ENCODE data around the gene PNMA8C. TPM values are rescaled to one million over a fixed set of nuclear protein-coding genes. Genes with fewer than 3 reads are reported as not detected.

The PNMA8C gene
- polyA plus RNA-seq, 1 of the 3 experiments (the other 2 are of a cell fraction): 1.3 TPM

DNA sequence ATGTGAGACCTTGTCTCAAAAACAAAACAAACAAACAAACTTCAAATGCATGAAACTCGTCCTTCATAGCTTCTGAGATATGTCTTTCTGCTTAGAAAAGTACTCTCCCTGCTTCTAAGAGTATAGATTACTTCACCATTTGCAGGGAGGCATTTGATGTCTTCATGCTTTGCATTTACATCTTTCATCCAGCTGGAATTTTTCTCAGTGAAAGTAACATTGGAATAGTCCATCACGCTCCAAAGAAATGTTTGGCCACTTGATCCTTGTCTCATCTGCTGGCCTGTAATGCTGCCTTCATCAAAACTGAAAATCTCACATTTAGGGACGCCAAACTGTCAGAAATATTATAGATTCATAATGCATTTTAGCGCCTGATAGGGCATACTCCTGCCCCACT lies 23.4 kb upstream of the PNMA8C start:
- no peaks in the 10 kb centered on the region for H3F3A ChIP-seq (replicated peaks; ENCODE audit: insufficient read depth)
- H3K27ac ChIP-seq (ENCODE audit: low read depth in 2 of 2, low read length in 1 of 2): no peak overlapping the region
- TF ChIP-seq NFIC (IDR thresholded peaks at IDR 0.05; ENCODE audit: borderline replicate concordance): no peak
- TF ChIP-seq, protein P1, sequence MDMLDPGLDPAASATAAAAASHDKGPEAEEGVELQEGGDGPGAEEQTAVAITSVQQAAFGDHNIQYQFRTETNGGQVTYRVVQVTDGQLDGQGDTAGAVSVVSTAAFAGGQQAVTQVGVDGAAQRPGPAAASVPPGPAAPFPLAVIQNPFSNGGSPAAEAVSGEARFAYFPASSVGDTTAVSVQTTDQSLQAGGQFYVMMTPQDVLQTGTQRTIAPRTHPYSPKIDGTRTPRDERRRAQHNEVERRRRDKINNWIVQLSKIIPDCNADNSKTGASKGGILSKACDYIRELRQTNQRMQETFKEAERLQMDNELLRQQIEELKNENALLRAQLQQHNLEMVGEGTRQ (IDR thresholded peaks at IDR 0.05; ENCODE audit: borderline replicate concordance, low read depth, low read length): no peak
- no peak for TF ChIP-seq TEAD4 (IDR thresholded peaks at IDR 0.05; ENCODE audit: borderline replicate concordance, insufficient read depth)
- TF ChIP-seq FOXJ3 (CRISPR knock-in tag; IDR thresholded peaks at IDR 0.05): no peak
- TF ChIP-seq, protein P2, sequence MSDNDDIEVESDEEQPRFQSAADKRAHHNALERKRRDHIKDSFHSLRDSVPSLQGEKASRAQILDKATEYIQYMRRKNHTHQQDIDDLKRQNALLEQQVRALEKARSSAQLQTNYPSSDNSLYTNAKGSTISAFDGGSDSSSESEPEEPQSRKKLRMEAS (IDR thresholded peaks at IDR 0.05; ENCODE audit: low read depth): no peak
- no peak for TF ChIP-seq SIN3A (IDR thresholded peaks at IDR 0.05; ENCODE audit: borderline replicate concordance, low read depth, low read length)
- no peak for TF ChIP-seq SMC3 (IDR thresholded peaks at IDR 0.05; ENCODE audit: low read depth, low read length)
- no peak for TF ChIP-seq RXRA (IDR thresholded peaks at IDR 0.05; ENCODE audit: borderline replicate concordance, low read depth)
- TF ChIP-seq, protein P3, sequence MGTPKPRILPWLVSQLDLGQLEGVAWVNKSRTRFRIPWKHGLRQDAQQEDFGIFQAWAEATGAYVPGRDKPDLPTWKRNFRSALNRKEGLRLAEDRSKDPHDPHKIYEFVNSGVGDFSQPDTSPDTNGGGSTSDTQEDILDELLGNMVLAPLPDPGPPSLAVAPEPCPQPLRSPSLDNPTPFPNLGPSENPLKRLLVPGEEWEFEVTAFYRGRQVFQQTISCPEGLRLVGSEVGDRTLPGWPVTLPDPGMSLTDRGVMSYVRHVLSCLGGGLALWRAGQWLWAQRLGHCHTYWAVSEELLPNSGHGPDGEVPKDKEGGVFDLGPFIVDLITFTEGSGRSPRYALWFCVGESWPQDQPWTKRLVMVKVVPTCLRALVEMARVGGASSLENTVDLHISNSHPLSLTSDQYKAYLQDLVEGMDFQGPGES (IDR thresholded peaks at IDR 0.05; ENCODE audit: low read depth, low read length): no peak
- TF ChIP-seq MXI1 (IDR thresholded peaks at IDR 0.05; ENCODE audit: low read depth, low read length): no peak
- no peak for TF ChIP-seq POLR2AphosphoS5 (IDR thresholded peaks at IDR 0.05; ENCODE audit: low read depth, low read length)
- no peak for TF ChIP-seq FOSL2 (IDR thresholded peaks at IDR 0.05; ENCODE audit: borderline replicate concordance, low read depth)
- no peak for TF ChIP-seq RAD21 (IDR thresholded peaks at IDR 0.05; ENCODE audit: low read length)
- TF ChIP-seq, protein P4, sequence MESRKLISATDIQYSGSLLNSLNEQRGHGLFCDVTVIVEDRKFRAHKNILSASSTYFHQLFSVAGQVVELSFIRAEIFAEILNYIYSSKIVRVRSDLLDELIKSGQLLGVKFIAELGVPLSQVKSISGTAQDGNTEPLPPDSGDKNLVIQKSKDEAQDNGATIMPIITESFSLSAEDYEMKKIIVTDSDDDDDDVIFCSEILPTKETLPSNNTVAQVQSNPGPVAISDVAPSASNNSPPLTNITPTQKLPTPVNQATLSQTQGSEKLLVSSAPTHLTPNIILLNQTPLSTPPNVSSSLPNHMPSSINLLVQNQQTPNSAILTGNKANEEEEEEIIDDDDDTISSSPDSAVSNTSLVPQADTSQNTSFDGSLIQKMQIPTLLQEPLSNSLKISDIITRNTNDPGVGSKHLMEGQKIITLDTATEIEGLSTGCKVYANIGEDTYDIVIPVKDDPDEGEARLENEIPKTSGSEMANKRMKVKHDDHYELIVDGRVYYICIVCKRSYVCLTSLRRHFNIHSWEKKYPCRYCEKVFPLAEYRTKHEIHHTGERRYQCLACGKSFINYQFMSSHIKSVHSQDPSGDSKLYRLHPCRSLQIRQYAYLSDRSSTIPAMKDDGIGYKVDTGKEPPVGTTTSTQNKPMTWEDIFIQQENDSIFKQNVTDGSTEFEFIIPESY (IDR thresholded peaks at IDR 0.05; ENCODE audit: borderline replicate concordance, low read depth): no peak
- TF ChIP-seq YY1 (IDR thresholded peaks at IDR 0.05; ENCODE audit: low read depth): no peak
- TF ChIP-seq TAF1 (IDR thresholded peaks at IDR 0.05; ENCODE audit: borderline replicate concordance, low read depth, low read length): no peak
- TF ChIP-seq, protein P5, sequence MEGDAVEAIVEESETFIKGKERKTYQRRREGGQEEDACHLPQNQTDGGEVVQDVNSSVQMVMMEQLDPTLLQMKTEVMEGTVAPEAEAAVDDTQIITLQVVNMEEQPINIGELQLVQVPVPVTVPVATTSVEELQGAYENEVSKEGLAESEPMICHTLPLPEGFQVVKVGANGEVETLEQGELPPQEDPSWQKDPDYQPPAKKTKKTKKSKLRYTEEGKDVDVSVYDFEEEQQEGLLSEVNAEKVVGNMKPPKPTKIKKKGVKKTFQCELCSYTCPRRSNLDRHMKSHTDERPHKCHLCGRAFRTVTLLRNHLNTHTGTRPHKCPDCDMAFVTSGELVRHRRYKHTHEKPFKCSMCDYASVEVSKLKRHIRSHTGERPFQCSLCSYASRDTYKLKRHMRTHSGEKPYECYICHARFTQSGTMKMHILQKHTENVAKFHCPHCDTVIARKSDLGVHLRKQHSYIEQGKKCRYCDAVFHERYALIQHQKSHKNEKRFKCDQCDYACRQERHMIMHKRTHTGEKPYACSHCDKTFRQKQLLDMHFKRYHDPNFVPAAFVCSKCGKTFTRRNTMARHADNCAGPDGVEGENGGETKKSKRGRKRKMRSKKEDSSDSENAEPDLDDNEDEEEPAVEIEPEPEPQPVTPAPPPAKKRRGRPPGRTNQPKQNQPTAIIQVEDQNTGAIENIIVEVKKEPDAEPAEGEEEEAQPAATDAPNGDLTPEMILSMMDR (IDR thresholded peaks at IDR 0.05): no peak
- TF ChIP-seq GABPA (IDR thresholded peaks at IDR 0.05; ENCODE audit: low read depth): no peak
- H3K9me3 ChIP-seq: no peaks in the 10 kb centered on the region
- H4K20me1 ChIP-seq (ENCODE audit: insufficient read depth): no peaks in the 10 kb centered on the region
- no peak overlapping the region for H3K4me2 ChIP-seq
- no peak overlapping the region for H3K9ac ChIP-seq
- H3K36me3 ChIP-seq (replicated peaks in 1 of 2; ENCODE audit: control insufficient read depth in 1 of 2, insufficient read depth in 2 of 2, low read length in 1 of 2): no peaks in the 10 kb centered on the region
- H3K27me3 ChIP-seq (ENCODE audit: insufficient read depth): no peaks in the 10 kb centered on the region
- DNase-seq: no peak
- WGBS (ENCODE audit: low lambda C conversion rate): 43% methylated on average over 4 of the region's 4 CpGs
- H3K9me2 ChIP-seq: no peaks in the 10 kb centered on the region
- H3K79me2 ChIP-seq (ENCODE audit: insufficient read depth): no peaks in the 10 kb centered on the region
- no peak overlapping the region for H2AFZ ChIP-seq (ENCODE audit: low read depth)
- H3K4me1 ChIP-seq (ENCODE audit: control insufficient read depth in 1 of 2, insufficient read depth in 2 of 2, low read depth in 1 of 2, low read length in 1 of 2): no peaks in the 10 kb centered on the region; a peak in 1 of 4 replicates
- CTCF ChIA-PET: interaction anchor here (0.9 to 2.3 kb wide), 4 partner anchors 9 to 62 kb away, joined by 4 to 11 read pairs (median 5); no protein-coding TSS in a partner anchor
- POLR2A ChIA-PET: no interaction called here
- H3K4me3 ChIP-seq (ENCODE audit: low read depth in 2 of 2, low read length in 1 of 2): no peak overlapping the region

Measured in SK-N-SH (cell line).